Measurements from ENCODE around the gene NPAS4.
"Not testable (repeated sequence)": the region's sequence is repeated elsewhere in the genome, so short reads cannot be mapped to it uniquely, and the experiment has no call there.

NPAS4 gene

DNA sequence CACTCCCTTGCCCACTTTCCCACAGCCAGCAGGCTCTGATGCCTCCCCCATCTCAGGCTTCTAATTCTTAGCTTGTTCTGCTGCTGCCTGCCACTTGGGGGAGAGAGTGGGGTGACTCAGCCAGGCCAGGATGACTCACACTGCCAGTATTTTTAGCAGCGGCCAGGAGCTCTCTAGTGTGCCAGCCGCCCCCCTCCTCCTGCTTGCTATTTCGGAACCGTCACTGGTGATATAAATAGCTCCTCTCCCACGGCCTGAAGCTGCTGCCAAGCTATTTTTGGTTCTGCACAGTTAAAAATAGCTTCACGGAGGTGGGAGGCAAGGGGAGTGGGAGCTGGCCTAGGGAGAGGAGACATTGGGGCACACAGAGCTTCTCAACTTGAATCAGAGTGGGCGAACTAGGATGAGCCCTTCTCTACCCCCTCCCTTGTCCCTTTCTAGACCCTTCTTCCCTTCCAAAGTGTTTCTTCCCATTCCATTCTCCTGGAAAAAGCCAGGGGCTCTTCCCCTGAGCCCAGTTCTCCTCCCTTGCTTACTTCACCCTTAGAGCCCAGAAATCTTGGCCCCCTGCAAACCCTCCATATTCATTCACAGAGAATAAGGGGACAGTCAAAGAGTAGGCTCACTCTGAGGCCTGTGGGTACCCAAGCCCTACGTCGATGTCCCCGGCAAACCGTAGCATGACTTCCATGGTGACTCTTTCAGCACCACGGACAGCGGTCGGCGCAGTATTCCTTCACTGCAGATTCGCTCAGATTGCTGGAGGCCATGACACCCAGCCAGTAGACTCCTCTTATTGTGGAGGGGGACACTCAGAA is 2.5 kb upstream of the NPAS4 start:
- DNase-seq: peak; percentile 23

DNA sequence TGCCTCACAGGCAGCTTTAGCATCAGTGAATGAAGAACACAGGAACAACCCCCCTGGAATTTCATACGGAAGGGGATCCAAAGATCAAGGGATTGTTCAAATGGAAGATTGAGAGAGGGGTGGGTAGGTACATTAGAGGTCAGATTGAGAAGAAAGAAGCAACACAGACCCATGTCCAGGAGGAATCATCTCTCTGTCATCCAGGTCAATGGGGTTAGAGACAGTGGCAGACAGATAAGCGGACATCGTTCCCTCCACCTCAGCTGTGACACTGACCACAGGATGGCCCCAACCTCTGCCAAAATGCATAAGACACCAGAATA is 1.9 kb upstream of the NPAS4 start:
- no peak for DNase-seq

DNA sequence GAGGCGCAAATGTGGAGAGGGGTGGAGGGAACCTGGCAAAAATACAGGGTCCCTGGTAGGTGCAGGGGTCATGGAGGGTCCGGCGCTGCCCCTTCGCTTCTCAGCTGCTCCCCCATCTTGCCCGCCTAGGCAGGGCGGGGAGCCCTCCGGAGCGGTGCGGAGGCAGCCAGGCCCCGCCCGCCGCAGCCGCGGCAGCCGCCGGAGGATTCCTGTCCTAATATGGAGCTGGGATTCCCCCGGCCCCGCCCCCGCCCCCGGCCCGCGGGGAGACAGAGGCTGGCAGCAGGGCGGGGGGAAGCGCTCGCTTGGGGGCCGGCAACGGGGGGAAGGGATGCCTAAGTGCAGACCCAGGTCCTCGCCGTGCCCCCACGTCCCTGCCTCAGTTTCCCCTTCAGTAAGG is 1.0 kb upstream of the NPAS4 start:
- no peak for DNase-seq

DNA sequence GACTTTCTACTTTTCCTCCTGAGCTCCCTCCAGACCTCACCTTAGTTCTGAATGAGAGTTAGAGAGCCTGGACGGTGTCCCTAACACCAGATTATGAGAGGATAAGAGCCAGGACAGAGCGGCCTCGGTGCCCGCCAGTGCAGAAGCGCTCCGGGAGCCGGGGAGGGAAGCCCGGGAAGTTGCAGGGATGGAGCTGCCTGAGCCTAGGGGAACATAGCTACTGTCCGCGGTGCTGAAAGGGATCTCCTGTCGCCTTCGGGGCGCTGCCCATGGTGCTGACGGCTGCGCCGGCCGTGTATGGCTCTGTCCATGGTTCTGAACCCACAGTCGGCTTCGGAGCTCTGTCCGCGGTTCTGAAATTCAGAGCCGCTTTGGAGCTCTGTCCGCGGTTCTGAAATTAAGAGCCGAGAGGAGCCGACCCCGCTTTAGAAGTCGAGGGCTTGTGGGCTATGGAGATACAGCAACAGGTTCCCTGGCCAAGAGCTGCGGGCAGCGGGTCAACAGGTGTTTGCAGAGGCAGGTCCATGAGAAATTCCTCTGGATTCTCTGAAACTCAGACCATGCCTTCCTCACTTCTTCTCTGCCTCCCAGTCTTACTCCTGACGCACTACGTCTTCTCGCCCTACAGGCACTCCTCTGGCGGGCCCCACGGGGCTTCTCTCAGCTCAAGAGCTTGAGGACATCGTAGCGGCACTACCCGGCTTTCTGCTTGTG is 814 bp downstream of the NPAS4 start:
- peak; percentile 88 for DNase-seq

DNA sequence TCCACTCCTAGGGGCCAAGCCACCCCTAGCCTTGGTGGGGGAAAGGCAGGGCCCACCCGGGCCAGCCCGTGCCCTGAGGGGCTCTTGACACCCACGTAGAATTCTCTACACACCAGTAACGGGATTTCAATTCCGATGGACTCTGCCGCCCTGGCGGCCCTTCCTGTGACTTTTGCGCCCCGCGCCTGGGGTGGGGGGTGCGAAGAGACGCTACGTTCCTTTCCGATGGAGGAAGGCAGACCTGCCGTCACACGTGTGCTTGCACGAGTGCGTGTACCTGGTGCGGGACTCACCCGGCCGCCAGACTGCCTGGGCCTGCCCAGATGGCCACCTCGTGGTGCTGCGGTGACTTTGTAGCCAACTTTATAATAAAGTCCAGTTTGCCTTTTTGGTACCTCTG is 5.5 kb downstream of the NPAS4 start:
- no peak for DNase-seq

DNA sequence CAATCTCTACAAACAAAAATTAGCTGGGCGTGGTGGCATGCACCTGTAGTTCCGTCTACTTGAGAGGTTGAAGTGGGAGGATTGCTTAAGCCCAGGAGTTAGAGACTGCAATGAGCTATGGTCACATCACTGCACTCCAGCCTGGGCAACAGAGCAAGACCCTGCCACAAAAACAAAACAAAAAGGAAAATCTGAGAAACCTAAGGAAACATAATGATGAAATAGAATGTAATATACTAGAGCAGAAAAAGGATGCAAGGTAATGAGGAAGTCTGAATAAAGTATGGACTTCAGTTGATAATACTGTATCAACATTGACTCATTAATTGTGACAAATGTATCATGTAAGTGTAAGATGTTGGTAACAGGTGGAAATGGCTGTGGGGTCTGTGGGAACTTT is 8.1 kb downstream of the NPAS4 start:
- no peak for DNase-seq

DNA sequence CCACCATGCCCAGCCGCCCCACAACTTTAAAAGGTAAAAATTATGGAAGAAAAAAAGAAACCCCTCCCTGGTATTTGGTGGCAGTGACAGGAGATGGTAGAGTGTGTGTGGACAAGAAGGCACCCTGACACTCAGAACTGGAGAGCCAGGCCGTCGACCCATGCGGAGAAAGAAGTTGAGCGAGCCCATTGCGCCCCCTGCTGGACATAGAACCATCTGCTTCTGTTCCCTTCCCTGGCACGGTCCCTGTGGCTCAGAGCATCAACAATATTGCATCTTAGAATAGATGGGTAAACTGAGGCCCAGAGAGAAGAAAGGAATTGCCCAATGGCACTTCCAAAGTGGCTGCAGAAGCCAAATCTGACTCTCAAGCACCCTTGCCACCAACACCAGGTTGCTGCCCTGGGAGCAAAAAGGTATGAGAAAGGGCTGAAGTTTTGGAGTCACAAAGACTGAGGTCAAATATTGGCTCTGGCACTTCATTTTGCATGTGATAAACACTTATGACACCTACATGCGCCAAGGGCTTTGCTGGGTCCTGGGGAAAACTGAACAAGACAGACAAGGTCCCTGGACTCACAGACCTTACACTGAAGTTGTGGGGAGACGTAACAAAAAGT is 9.3 kb downstream of the NPAS4 start:
- DNase-seq: peak; percentile 45

DNA sequence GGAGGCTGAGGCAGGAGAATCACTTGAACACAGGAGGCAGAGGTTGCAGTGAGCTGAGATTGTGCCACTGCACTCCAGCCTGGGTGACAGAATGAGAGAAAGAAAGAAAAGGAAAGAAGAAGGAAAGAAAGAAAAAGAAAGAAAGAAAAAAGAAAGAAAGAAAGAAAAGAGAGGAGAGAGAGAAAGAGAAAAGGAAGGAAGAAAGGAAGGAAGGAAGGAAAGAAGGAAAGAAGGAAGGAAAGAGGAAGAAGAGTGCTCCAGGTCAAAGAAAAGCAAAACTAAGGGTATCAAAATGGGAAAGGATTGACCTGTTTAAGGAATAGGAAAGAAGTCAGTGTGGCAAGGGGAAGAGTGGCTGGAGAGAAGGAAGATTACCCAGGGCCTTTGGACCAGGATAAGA is 10.5 kb downstream of the NPAS4 start:
- DNase-seq: not testable (repeated sequence)

DNA sequence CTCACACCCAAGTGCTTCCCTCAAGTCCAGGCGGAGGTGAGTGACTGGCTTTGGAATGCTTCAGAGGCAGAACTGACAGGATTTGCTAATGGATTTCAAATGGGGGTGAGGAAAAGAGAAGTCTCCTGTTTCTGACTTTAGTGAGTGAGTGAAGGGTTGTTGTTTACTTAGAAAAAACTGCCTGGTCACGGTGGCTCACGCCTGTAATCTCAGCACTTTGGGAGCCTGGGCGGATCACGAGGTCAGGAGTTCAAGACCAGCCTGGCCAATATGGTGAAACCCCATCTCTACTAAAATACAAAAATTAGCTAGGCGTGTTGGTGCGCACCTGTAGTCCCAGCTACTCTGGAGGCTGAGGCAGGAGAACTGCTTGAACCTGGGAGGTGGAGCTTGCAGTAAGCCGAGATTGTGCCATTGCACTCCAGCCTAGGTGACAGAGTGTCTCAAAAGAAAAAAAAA is 11.1 kb downstream of the NPAS4 start:
- DNase-seq: not testable (repeated sequence)

DNA sequence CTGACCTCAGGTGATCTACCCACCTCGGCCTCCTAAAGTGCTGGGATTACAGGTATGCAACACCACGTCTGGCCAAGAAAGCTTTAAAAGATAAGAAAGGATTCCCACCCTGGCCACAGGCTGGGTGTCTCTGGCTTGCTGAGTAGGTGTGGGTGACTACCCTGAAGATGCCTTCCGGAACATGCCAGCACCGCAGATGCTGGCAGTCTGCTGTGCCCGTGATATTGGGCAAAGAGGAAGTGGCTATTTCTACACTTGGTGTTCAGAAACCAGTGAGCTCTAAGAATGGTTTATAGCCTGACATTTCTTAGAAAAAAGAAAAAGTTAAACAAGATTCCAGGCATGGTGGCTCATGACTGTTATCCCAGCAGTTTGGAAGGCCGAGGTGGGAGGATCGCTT is 11.8 kb downstream of the NPAS4 start:
- DNase-seq: no peak

DNA sequence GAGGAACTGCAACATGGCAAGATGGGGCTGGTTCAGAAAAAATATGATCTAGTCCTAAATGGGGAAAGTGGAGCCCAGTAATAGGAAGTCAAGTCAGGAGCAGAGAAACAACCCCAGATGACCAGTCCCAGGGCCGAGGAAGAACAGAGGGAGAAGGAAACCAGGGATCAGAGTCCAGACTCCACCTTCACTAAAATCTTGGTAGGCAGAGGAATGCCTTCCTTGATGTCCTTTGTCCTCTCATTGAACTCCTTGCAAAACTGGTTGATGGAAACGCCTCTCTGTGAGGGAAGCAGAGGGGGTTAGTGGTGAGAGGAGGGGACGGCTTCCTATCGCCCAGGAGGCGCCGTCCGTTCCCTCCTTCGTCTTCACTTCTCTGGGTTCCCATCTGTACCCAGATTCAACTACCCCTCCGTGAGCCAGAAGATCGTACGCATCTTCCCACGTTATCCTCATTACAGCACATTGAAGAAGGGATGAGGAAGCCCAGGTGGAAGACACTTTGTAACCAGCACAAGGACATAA is 17.2 kb downstream of the NPAS4 start:
- DNase-seq: no peak

DNA sequence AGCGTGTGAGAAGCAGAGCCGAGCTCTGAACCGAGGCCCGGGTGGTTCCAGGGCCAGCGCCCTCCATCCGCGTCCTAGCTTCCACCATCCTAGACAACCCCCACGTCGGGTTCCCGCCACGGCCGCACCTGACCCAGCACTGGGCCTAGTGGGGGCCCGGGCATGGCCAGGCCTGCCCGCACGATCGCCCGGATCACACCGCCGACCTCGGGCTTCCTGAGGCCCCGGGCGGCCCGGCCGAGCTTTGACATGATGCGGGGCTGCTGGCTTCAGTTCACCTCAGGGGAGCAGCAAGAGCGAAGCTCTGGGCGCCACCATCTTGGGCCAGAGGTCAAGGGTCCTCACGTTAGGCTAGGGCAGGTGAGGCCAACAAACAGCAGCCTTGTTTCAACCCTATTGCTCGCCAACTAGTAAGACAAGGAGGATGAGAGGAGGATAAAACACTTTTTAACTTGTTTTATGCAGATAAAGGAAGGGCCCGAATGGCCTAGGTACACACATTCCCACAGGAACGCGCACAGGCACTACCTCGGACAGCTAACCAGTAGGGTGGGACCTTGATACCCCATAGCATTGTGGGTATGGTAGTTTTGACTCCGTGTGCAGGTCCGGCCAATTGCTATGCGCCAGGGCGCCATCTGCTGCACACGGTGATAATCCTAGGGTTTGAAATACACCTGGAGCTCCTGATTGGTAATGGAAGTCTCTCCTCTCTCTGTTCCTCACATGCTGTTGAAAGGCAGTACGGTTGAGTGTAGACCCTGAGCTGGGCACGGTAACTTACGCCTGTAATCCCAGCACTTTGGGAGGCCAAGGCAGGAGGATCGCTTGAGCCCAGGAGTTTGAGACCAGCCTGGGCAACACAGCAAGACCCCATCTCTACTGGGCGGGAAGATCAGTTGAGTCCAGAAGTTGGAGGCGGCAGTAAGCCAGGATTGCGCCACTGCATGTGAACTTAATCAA is 17.9 kb downstream of the NPAS4 start, which contains the start of gene MRPL11:
MRPL11 (minus strand) TSS at position 345 of the 963 bp plus-strand sequence; CDS start at position 251, 94 bp downstream.
- peak; percentile 81 for DNase-seq

DNA sequence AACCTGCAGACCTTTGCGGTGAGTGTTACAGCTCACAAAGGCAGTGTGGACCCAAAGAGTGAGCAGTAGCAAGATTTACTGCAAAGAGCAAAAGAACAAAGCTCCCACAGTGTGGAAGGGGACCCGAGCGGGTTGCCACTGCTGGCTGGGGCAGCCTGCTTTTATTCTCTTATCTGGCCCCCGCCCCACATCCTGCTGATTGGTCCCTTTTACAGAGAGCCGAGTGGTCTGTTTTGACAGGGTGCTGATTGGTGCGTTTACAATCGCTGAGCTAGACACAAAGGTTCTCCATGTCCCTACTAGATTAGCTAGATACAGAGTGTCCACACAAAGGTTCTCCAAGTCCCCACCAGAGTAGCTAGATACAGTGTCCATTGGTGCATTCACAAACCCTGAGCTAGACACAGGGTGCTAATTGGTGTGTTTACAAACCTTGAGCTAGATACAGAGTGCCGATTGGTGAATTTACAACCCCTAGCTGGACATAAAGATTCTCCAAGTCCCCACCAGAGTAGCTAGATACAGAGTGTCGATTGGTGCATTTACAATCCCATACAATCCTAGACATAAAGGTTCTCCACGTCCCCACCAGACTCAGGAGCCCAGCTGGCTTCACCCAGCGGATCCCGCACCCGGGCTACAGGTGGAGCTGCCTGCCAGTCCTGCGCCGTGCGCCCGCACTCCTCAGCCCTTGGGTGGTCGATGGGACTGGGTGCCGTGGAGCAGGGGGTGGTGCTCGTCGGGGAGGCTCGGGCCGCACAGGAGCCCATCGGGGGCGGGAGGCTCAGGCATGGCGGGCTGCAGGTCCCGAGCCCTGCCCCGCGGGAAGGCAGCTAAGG is 19.5 kb downstream of the NPAS4 start:
- not testable (repeated sequence) for DNase-seq

DNA sequence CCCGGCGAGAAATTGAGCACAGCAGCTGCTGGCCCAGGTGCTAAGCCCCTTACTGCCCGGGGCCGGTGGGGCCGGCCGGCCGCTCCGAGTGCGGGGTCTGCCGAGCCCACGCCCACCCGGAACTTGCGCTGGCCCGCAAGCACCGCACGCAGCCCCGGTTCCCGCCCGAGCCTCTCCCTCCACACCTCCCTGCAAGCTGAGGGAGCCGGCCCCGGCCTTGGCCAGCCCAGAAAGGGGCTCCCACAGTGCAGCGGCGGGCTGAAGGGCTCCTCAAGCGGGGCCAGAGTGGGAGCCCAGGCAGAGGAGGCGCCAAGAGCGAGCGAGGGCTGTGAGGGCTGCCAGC is 20.1 kb downstream of the NPAS4 start:
- not testable (repeated sequence) for DNase-seq

DNA sequence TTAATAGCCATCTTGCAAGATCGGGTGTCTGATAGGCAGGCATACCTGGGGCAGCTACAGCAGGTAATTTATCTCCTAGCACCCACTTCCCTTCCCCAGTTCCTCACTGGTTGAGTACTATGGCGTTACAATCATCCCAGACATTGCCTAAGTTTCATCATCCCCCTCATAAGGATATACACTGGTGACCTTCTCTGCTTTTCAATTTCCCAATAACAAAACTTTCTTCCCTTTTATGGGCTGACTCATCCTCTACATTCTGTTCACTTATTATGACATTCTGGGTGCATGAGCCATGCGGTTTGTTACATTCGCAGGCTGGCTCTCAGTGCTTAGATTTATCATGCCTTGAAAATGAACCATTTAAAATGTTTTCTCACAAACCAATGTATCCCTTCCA is 22.8 kb downstream of the NPAS4 start:
- no peak for DNase-seq

DNA sequence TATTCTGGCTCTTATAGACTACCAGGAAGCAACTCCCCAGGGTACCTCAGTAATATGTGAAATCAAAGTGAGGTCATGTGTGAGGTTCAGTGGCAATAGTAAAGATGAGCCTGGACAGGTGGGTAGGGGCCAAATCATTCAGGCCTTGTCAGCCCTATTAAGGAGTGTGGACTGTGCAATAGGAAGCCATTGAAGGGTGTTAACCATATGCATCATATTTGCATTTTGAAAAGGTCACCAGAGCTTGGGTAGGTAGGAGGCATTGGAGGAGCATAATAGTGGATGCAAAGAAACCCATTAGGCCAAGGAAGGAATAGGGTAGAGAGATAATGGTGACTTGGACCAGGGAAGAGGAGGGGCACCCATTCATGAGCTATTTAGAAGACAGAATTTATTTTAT is 26.2 kb downstream of the NPAS4 start:
- DNase-seq: no peak

DNA sequence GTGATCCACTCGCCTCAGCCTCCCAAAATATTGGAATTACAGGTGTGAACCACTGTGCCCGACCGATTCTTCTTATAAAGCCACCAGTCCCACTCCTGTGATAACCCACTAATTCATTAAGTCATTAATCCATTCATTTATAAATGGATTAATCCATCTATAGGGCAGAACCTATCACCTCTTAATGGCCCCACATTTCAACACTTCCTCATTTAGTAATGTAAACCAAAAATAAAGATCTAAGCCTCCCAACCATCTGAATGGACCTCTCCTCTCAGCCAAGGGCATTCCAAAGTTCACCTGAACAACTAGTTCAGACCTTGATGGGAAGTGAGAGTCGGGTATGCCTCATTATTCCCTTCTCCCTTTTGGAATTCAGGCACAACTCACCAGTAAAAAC is 27.7 kb downstream of the NPAS4 start:
- no peak for DNase-seq

DNA sequence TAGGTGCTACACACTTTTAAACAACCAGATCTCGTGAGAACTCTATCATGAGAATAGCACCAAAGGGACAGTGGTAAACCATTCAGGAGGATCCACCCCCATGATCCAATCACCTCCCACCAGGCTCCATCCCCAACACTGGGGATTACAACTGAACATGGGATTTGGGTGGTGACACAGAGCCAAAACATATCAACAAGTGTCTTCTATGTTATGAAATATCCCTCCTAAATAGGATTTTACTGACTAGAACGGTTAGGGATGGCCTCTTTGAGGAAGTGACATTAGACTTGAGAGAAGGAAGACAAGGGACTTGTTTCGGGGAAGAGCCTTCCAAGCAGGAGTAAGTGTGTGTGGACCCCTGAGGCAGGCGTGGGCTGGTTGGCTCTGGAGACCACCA is 29.7 kb downstream of the NPAS4 start:
- no peak for DNase-seq

DNA sequence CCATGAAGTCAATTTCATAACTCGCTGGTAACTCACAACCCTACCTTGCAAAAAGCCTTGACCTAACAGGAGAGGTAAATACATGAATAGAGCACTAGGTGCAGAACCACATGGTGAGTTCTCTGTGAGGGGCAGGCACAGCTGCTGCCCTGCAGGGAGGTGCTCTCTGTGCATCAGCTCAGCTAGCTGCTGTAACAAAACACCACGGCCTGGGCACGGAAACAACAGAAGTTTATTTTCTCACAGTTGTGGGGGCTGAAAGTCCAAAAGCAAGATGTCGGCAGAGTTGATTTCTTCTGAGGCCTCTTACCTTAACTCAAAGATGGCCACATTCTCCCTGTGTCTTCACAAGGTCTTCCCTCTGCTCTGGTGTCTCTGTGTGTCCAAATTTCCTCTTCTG is 30.8 kb downstream of the NPAS4 start:
- no peak for DNase-seq

DNA sequence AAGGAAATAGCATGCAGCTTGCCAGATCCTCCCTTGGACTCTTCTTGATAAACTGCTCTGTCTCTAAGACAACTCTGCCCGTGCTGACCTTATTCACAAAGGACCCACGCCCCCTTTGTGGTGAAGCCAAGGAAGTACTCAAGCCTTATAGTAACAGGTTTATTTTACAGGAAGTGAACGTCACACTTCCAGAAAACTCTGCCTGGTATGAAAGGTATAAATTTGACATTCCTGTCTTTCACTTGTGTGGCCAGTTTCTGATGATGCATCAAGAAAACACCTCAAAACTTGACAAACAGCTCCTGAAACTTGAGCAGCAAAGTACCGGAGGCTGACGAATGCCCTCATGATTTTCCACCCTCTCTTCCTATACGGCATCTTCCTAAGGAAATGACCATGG is 33.4 kb downstream of the NPAS4 start:
- no peak for DNase-seq

DNA sequence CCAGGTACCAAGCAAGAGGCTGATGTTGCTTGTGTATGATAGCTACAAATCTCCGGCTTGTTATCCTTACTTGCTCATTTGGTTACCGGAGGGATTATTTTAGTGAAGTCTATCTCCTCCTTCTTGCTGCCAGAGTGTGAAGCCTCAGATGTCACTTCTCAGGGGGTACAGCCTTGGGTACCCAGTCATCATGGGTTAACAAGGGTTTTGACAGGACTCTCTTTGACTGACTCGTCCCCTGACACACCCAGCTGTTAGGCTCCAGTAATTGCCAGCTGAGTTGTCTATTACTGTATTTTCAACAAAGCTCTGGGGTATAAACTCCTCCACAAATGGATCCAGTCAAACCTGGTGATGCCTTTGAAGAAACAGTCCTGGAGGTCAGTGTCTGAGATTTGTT is 34.0 kb downstream of the NPAS4 start:
- DNase-seq: no peak

DNA sequence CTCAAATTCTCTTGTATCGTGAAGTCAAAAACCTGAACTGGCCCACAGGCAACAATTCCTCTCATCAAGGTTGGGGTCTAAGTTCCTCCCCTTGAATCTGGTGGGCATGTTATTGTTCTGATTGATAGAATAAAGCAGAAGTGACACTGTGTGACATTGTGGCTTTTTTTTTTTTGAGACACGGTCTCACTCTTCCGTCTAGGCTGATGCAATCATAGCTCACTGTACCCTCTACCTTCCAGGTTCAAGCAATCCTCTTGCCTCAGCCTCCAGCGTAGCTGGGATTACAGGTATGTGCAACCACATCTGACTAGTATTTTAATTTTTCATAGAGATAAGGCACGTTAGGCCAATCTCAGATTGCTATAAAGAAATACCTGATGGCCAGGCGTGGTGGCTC is 37.0 kb downstream of the NPAS4 start:
- DNase-seq: no peak

All from effector CD8-positive, alpha-beta T cell (primary cell).